ENCODE data around the gene GUCD1.

GUCD1 gene

GRCh38 chr22:24526191-24526590 is 28.7 kb downstream of the GUCD1 start:
- DNase-seq (ENCODE audit: low spot score), result no peak

- DNase-seq (ENCODE audit: low spot score), result peak; percentile 83
These were observed 29.4 kb downstream of the GUCD1 start for GRCh38 chr22:24525416-24526037.

DNA sequence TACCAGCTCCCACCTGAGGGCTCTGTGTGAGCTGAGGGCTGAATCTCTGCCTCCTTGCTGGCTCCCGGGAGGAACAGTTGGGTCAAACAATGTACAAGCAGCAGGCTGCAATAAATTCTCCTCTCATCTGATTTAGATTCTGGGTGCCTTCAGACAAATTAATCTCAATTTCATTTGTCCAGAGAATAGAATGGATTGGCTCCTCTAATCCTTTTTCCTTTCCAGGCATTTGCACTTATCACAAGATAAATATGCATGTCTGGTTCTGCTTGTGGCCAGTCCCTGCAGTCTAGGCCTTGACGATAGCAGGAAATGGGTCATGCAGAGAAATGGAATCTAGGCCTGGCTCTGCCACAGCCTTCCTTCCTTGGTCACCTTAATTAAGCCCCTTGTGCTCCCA is 31.1 kb downstream of the GUCD1 start:
- DNase-seq (ENCODE audit: low spot score), result no peak

DNA sequence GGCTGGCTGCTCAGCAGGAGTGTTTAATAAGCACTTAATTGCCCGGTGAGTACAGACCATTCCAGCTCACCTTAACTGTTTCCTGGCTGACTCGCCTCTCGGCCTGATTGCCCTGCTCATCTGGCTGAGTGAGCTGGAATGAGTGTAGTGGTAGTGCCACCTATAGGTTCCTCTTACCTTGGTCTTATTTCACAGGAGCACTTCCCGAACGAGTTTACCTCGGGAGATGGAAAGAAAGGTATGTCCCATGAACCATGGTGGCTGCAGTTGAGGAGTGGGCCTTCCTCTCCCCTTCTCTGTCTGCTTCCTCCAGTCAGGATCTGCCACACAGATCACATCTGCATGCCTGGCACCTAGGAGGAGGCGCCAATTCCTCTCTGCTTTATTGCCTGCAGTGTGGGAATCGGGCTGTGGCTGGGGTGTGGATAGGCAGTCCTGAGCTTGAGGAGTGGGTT is 33.1 kb downstream of the GUCD1 start:
- peak; percentile 85 for DNase-seq (ENCODE audit: low spot score)

DNA sequence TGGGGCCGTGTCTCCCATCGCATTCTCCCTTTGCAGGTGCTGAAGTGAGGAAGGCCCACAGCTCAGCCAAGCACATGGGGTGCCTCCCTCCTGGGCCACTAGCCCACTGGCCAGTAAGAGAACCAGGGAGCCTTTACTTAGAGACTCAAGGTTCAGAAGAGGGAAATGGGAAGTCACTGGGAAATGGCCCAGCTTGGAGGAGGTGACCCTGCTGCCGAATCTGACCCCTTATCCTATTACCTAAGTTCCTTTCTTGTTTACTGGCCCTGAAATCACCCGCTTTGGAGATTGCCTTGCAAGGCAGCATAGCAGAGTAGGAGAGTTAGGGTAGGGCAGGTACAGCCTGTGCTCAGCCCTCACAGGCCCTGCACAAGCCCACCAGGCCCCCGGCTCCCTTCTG is 35.4 kb downstream of the GUCD1 start:
- no peak for DNase-seq (ENCODE audit: low spot score)

GRCh38 chr22:24518771-24519485 is 36.0 kb downstream of the GUCD1 start:
- DNase-seq (ENCODE audit: low spot score), result no peak

GRCh38 chr22:24518228-24518627 is 36.7 kb downstream of the GUCD1 start:
- no peak for DNase-seq (ENCODE audit: low spot score)

- no peak for DNase-seq (ENCODE audit: low spot score)
These were observed 37.5 kb downstream of the GUCD1 start for GRCh38 chr22:24517446-24517845.

DNA sequence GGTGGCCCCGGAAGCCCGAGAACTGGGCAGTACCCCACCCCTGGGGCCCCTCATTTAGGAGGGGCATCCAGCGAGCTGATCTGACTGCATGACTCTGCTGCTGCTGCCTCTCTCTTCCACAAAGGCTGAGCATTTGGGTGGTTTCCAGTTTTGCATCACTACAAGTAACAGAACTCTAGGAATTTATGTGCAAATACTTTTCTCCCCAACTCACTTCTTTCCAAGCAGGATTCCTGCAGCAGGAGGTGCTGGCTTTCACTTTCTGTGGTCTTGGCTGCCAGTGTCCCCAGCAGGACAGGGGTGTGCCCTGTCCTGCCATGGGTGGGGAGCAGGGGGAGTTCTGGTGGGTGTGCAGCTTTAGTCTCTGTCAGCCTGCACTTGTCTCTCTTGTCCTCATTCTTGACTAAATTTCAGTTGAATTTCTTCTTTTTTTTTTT is 38.6 kb downstream of the GUCD1 start:
- peak; percentile 44 for DNase-seq (ENCODE audit: low spot score)

GRCh38 chr22:24515027-24515338 is 40.0 kb downstream of the GUCD1 start:
- no peak for DNase-seq (ENCODE audit: low spot score)

DNA sequence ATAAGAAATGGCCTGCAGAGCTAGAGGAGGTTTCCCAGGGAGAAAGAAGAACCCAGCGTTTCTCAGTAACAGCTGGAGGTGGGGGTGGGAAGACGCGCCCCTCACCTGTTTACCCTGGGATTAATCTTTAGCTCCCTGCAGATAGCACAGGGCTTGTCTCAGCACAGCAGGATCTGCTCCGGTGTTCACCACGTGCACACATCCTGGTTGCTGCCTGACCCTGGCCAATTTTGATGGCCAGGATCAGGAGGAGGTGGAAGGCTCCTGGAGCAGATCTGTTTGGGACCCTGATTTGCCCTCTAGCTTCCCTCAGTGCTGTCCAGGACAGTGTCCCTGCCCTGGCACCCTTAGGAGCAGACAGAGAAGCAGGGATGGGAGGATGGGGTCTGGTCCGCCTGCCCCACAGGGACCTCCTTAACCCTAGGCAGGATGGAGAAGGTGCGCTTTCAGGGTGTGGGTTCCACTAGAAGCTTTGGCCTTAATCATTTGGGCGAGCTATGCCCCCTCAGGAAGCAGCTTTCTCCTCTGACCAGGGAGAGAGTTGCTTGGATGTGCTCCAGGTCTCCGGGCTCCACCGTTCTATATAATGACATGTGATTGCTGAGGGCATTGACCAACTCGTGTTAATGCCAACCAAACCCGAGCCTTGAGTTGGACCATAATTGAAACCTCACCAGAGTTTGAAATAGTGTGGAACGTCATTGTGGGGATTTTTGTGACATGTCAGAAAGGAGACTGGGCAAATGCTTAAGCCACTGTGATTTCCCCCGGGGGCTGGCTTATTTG is 40.5 kb downstream of the GUCD1 start:
- no peak for DNase-seq (ENCODE audit: low spot score)

GRCh38 chr22:24513378-24514240 is 41.3 kb downstream of the GUCD1 start:
- DNase-seq (ENCODE audit: low spot score), result no peak

DNA sequence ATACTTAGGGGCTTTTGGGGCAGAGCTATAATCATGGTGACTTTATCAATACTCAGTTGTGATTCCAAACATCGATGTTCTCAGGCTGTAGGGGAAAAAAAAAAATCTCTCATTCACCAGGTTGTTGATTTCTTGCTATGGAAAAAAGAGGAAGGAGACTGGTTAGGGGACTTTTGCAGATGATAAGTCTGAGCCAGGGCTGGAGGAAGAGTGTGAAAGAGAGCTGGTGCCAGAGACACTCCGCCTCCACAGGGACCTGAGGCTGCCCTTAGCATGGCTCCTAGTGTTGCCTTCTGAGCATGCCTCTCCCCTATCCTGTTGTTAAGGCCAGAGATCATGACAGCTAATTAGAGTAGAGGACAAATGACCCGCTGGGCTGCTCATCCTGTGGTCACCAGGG is 42.9 kb downstream of the GUCD1 start:
- no peak for DNase-seq (ENCODE audit: low spot score)

DNA sequence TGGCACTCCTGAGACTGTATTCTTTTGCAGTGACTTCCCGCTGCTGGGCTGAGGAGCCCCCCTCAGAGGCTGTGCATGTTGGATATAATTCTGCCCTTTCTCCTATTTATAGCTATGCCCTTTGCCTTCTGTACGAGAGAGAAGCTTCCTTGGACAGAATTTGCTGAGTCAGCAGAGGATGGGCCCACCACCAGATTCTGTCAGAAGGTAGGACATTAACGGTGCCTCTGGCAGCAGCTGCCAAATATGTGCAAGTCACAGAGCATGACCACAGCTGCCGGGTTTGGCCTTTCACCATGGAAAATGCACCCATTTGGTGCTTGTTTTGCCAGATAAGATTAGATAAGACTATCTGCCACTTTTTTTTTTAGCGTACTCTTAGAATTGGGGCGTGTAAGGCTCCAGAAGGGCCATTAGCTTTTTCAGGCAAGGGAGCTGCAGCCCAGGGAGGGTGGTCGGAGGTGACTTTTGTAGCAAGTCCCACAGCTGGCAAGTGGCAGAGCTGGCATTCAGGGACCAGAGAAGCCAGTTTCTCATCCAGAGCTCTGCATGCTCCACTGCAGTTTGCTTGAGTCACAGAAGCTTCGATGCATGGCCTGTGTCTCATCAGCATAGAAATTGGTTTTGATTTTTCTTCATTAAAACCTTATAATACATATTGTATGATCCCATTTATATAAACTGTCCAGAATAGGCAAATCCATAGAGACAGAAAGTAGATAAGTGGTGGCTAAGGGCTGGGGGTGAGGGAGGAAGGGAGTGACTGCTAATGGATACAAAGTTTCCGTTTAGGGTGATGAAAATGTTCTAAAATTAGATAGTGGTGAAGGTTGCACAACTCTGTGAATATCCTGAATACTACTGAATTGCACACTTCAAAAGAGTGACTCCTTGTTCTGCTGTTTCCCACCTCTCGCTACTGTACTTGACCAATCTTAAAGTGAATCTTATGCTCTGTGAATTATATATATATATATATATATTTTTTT is 44.0 kb downstream of the GUCD1 start:
- no peak for DNase-seq (ENCODE audit: low spot score)

DNA sequence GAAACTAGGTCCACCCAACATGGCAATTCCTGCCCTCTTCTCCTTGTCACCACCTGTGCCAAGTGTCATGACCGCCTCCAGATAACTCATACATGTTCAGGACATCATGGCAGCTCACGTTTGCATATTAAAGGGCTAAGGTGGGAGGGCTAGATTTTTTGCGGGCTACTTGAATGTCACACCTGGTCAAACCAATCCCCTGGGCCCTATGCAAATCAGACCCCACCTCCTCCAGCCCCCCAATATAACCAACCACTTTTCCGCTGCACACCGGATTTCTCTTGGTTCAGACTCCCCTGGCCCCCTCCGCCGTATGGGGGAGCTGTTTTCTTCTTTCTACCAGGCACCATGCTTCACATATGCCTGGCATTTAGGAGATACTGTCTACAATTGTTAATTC is 47.2 kb downstream of the GUCD1 start:
- DNase-seq (ENCODE audit: low spot score), result peak; percentile 74

- DNase-seq (ENCODE audit: low spot score), result no peak
These were observed 48.0 kb downstream of the GUCD1 start for GRCh38 chr22:24506802-24507438.

DNA sequence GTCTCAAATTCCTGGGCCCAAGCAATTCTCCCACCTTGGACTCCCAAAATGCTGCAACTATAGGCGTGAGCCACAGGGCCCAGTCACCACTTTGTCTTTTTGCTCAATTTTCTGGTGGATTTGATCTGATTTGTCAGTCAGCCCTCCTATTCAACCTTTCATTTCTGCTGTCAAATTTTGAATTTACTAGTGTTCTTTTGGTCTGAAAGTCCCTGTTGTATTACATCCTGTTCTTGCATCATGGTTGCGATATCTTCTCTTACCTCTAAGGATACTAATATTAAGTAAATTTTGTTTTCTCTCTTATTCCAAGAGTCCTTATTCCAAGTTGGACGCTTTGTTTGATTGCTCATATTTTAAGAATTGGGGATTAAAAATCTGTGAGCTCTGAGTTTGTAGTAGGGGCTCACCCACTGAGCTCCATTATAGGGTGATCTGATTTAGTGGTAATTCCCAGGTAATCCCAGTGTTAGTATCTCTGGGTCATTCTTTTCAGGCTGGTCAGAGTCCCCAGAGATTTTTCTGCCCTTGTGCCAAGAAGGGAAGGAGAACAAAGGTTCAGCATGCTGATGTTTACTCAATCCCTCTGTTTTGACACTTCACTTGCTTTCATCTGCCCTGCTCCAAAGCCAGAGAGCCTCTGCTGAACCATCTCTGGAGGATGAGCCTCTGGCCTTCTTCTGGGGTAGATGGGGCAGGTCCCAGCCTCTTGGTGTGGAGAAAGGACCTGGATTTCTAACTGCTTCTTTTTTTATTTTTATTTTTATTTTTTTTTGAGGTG is 49.8 kb downstream of the GUCD1 start:
- DNase-seq (ENCODE audit: low spot score), result no peak

DNA sequence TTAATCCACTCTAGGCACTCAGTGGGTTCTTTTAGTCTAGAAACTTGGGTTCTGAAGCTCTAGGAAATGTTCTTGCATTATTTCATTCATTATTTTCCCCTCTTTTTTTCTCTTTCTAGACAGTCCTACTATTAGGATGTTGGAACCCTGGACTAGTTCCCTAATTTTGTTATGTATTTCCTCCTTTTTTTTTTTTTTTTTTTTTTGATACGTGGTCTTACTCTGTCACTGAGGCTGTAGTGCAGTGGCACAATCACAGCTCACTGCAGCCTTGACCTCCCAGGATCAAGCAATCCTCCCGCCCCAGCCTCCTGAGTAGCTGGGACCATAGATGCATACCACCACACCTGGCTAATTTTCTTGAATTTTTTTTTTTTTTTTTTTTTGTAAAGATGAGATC is 50.4 kb downstream of the GUCD1 start:
- no peak for DNase-seq (ENCODE audit: low spot score)

DNA sequence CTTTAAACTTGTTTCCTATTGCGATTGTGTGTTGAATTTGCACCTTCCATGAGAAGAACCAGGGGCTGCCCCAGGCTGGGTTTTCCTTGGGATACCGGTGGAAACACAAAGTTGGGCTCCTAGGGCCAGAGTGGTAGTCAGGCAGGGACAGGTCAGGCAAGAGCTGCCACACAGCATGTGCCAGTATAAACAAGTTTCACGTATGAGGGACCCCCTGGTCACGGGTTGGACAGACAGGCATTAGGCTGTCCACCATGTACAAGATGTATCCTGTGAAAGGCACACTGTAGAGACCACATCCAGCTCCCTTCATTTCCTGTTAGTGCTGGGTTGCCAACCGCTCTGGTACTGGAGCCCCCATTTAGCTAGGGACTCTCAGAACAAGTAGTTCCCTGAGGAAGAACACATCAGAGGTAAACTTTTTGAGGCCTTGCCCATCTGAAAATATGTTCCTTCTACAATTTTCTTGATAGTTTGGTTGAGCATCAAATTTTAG is 51.0 kb downstream of the GUCD1 start:
- DNase-seq (ENCODE audit: low spot score), result no peak
